ENCODE measurements around the gene SLC16A12.
"Not testable (repeated sequence)": the region's sequence is repeated elsewhere in the genome, so short reads cannot be mapped to it uniquely, and the experiment has no call there.

Gene SLC16A12

GRCh38 chr10:89548673-89549072 lies 13.3 kb upstream of the SLC16A12 start:
- no peak for DNase-seq

GRCh38 chr10:89547853-89548513 lies 12.6 kb upstream of the SLC16A12 start:
- DNase-seq, result no peak

- DNase-seq, result not testable (repeated sequence)
Measured at GRCh38 chr10:89546651-89547050, 11.3 kb upstream of the SLC16A12 start.

GRCh38 chr10:89543841-89544240 lies 8.4 kb upstream of the SLC16A12 start:
- no peak for DNase-seq

- no peak for DNase-seq
Measured at GRCh38 chr10:89540420-89540949, 5.1 kb upstream of the SLC16A12 start.

GRCh38 chr10:89537364-89537763 lies 2.0 kb upstream of the SLC16A12 start:
- DNase-seq, result no peak

GRCh38 chr10:89536013-89536354 lies 590 bp upstream of the SLC16A12 start:
- DNase-seq, result no peak

GRCh38 chr10:89534826-89535166 lies 598 bp downstream of the SLC16A12 start:
- DNase-seq, result no peak

GRCh38 chr10:89532476-89532875 lies 2.9 kb downstream of the SLC16A12 start:
- DNase-seq, result no peak

- no peak for DNase-seq
Measured at GRCh38 chr10:89531359-89531758, 4.0 kb downstream of the SLC16A12 start.

GRCh38 chr10:89529711-89530110 lies 5.7 kb downstream of the SLC16A12 start:
- DNase-seq, result not testable (repeated sequence)

- DNase-seq, result no peak
Measured at GRCh38 chr10:89526358-89526757, 9.0 kb downstream of the SLC16A12 start.

- DNase-seq, result no peak
Measured at GRCh38 chr10:89525556-89525955, 9.8 kb downstream of the SLC16A12 start.

- DNase-seq, result no peak
Measured at GRCh38 chr10:89524279-89524678, 11.1 kb downstream of the SLC16A12 start.

- no peak for DNase-seq
Measured at GRCh38 chr10:89523274-89523673, 12.1 kb downstream of the SLC16A12 start.

GRCh38 chr10:89522463-89522862 lies 12.9 kb downstream of the SLC16A12 start:
- no peak for DNase-seq

GRCh38 chr10:89521368-89521767 lies 14.0 kb downstream of the SLC16A12 start:
- no peak for DNase-seq

- DNase-seq, result no peak
Measured at GRCh38 chr10:89520706-89521105, 14.7 kb downstream of the SLC16A12 start.

- no peak for DNase-seq
Measured at GRCh38 chr10:89518876-89519842, 16.2 kb downstream of the SLC16A12 start.

- no peak for DNase-seq
Measured at GRCh38 chr10:89518108-89518507, 17.3 kb downstream of the SLC16A12 start.

GRCh38 chr10:89516149-89516832 lies 19.1 kb downstream of the SLC16A12 start:
- no peak for DNase-seq

GRCh38 chr10:89515031-89515841 lies 20.2 kb downstream of the SLC16A12 start:
- no peak for DNase-seq

- no peak for DNase-seq
Measured at GRCh38 chr10:89513206-89513605, 22.2 kb downstream of the SLC16A12 start.
